Caco-2 (cell line): Measurements from ENCODE around the gene USP38. TPM values are rescaled to one million over a fixed set of nuclear protein-coding genes. Genes with fewer than 3 reads are reported as not detected.
A peak's percentile ranks its signal among the peaks of the same experiment; 100 is the strongest.
"Not testable (repeated sequence)": the region's sequence is repeated elsewhere in the genome, so short reads cannot be mapped to it uniquely, and the experiment has no call there.

Experiments used
- BruUV-seq: library from RNA; stranded (reverse); fragments of 400-500 nt; replicated peaks from 2 replicates; lab custom pipeline; 2021; lab: Mats Ljungman, UMichigan
- CTCF ChIA-PET: fragments of 300-600 bp; sonication (Branson Sonifier 250); formaldehyde crosslinking; loops from one replicate; lab custom pipeline; 2022; ENCODE audit warnings: antibody characterized with exemption; lab: Charles Lee
- POLR2A ChIA-PET: fragments of 300-600 bp; sonication (Branson Sonifier 250); formaldehyde crosslinking; loops from one replicate; lab custom pipeline; 2022; ENCODE audit warnings: antibody characterized with exemption; lab: Charles Lee
- DNase-seq, 2 experiments: peaks; one replicate each; pipeline versions ENCODE4 v3.0.0 to v3.0.0-alpha.2; 2020 to 2022
- H3K27me3 ChIP-seq: replicated peaks from 2 replicates; pipeline ENCODE4 v1.6.0; 2011; ENCODE audit warnings: low read length; ENCODE audit not compliant: control insufficient read depth, insufficient read depth
- H3K36me3 ChIP-seq: 2 replicates; pipeline ENCODE4 v1.5.1; 2011; ENCODE audit warnings: low read length; ENCODE audit not compliant: control insufficient read depth, insufficient read depth
- H3K4me1 ChIP-seq: fragments of 250-450 bp; sonication (Bioruptor Pico); 2 replicates; pipeline ENCODE4 v1.5.1; 2020; ENCODE audit warnings: mild to moderate bottlenecking
- H3K4me3 ChIP-seq: 2 replicates; pipeline ENCODE4 v1.5.1; 2011; ENCODE audit warnings: low read depth, mild to moderate bottlenecking, control low read depth, low read length
- H3K9me3 ChIP-seq: fragments of 250-450 bp; sonication (Bioruptor Pico); 2 replicates; pipeline ENCODE4 v1.5.1; 2020; ENCODE audit warnings: mild to moderate bottlenecking, moderate library complexity
- H3K27ac Mint-ChIP-seq: one replicate; pipeline ENCODE4 v1.8.0; 2022; ENCODE audit warnings: mixed read lengths; ENCODE audit not compliant: unreplicated experiment
- H3K27me3 Mint-ChIP-seq: one replicate; pipeline ENCODE4 v1.8.0; 2022; ENCODE audit warnings: mixed read lengths; ENCODE audit not compliant: insufficient read depth, unreplicated experiment
- H3K36me3 Mint-ChIP-seq: one replicate; pipeline ENCODE4 v1.8.0; 2022; ENCODE audit warnings: mild to moderate bottlenecking, mixed read lengths; ENCODE audit not compliant: insufficient read depth, unreplicated experiment
- H3K4me1 Mint-ChIP-seq: one replicate; pipeline ENCODE4 v1.8.0; 2022; ENCODE audit warnings: low read depth, mixed read lengths; ENCODE audit not compliant: unreplicated experiment
- H3K4me3 Mint-ChIP-seq: one replicate; pipeline ENCODE4 v1.8.0; 2022; ENCODE audit warnings: mild to moderate bottlenecking, moderate library complexity, mixed read lengths; ENCODE audit not compliant: unreplicated experiment
- H3K9me3 Mint-ChIP-seq: one replicate; pipeline ENCODE4 v1.8.0; 2022; ENCODE audit warnings: mixed read lengths; ENCODE audit not compliant: unreplicated experiment
- CTCF ChIP-seq, 2 experiments: fragments of 200-600 bp in 1 of 2; IDR thresholded peaks; 1 replicate in 1 of 2; 2 replicates in 1 of 2; pipeline versions ENCODE4 v1.5.1 to v1.8.0; 2011 to 2022; ENCODE audit warnings: antibody characterized with exemption in 1 of 2, control low read depth in 1 of 2, inconsistent platforms in 1 of 2, low read depth in 1 of 2, low read length in 1 of 2, mild to moderate bottlenecking in 1 of 2, moderate library complexity in 1 of 2; ENCODE audit not compliant: insufficient read depth in 1 of 2, severe bottlenecking in 1 of 2, unreplicated experiment in 1 of 2
- intact Hi-C: fragments of 100-400 bp; cut with micrococcal nuclease; formaldehyde crosslinking; loops from one replicate; pipeline ENCODE4 v1.10.0; 2022; ENCODE audit not compliant: unreplicated experiment
- total RNA-seq: library from RNA; stranded (reverse); gene quantifications from 2 replicates; pipeline ENCODE4 v1.2.3, GENCODE V29; 2022

USP38 gene
- total RNA-seq, 1 experiment from 2014 or later: 19.8 TPM

GRCh38 chr4:143163614-143164013, 21.1 kb upstream of the USP38 start:
- DNase-seq: no peak
- no peaks in the 10 kb centered on the region for H3K9me3 ChIP-seq
- ChIA-PET CTCF (no interaction called here), POLR2A (no interaction called here)
- H3K36me3 Mint-ChIP-seq: no peaks in the 10 kb centered on the region
- no peaks in the 10 kb centered on the region for H3K27me3 ChIP-seq
- BruUV-seq: no TSS peak
- H3K27me3 Mint-ChIP-seq: no peaks in the 10 kb centered on the region
- peaks cover 11% of the 10 kb centered on the region for H3K9me3 Mint-ChIP-seq
- H3K4me1 ChIP-seq: no peaks in the 10 kb centered on the region
- intact Hi-C loops: no loop called here
- no peaks in the 10 kb centered on the region for H3K4me1 Mint-ChIP-seq
- no peaks in the 10 kb centered on the region for H3K36me3 ChIP-seq
- no peak overlapping the region for H3K4me3 ChIP-seq
- no peak overlapping the region for H3K4me3 Mint-ChIP-seq
- TF ChIP-seq CTCF (IDR thresholded peaks at IDR 0.05; ENCODE audit: insufficient read depth in 1 of 2, low read depth in 1 of 2, low read length in 1 of 2, severe bottlenecking in 1 of 2, unreplicated experiment in 1 of 2): no peak
- no peak overlapping the region for H3K27ac Mint-ChIP-seq

- H3K4me3 ChIP-seq, H3K27me3 Mint-ChIP-seq, H3K27me3 ChIP-seq, intact Hi-C loops, BruUV-seq, H3K4me3 Mint-ChIP-seq, H3K4me1 ChIP-seq, H3K9me3 ChIP-seq, H3K36me3 Mint-ChIP-seq, H3K4me1 Mint-ChIP-seq, POLR2A ChIA-PET, CTCF ChIA-PET, H3K36me3 ChIP-seq, DNase-seq, H3K27ac Mint-ChIP-seq: not testable (repeated sequence)
- peaks cover 24% of the 10 kb centered on the region for H3K9me3 Mint-ChIP-seq
Observed at GRCh38 chr4:143166722-143167121, 18.0 kb upstream of the USP38 start.

- no peaks in the 10 kb centered on the region for H3K36me3 ChIP-seq
- H3K27ac Mint-ChIP-seq: no peak overlapping the region
- peaks cover 14% of the 10 kb centered on the region for H3K4me1 Mint-ChIP-seq
- peaks cover 17% of the 10 kb centered on the region for H3K4me1 ChIP-seq
- H3K4me3 Mint-ChIP-seq: no peak overlapping the region
- intact Hi-C loops: loop anchor here (1.0 kb wide), 4 partner anchors 84 to 296 kb away; no protein-coding TSS in a partner anchor
- peaks cover 15% of the 10 kb centered on the region for H3K9me3 Mint-ChIP-seq
- no peaks in the 10 kb centered on the region for H3K27me3 Mint-ChIP-seq
- peak in 1 of 2 experiments; percentile 32 for TF ChIP-seq CTCF (IDR thresholded peaks at IDR 0.05; ENCODE audit: insufficient read depth in 1 of 2, low read depth in 1 of 2, low read length in 1 of 2, severe bottlenecking in 1 of 2, unreplicated experiment in 1 of 2)
- BruUV-seq: no TSS peak
- peak; percentile 44 to 68 for DNase-seq
- H3K27me3 ChIP-seq: no peaks in the 10 kb centered on the region
- no peaks in the 10 kb centered on the region for H3K36me3 Mint-ChIP-seq
- POLR2A ChIA-PET: interaction anchor here (0.6 kb wide), 1 partner anchor 89 kb away, joined by 5 read pairs; no protein-coding TSS in a partner anchor
- H3K9me3 ChIP-seq: peaks cover 17% of the 10 kb centered on the region; the same call in 1 of the 2 replicates
- no peak overlapping the region for H3K4me3 ChIP-seq
- CTCF ChIA-PET: interaction anchor here (0.6 to 1.5 kb wide), 3 partner anchors 94 to 295 kb away, joined by 3 to 28 read pairs (median 3); no protein-coding TSS in a partner anchor
Observed at GRCh38 chr4:143178923-143179322, 5.8 kb upstream of the USP38 start.
